D721Med (cell line): Measurements from ENCODE around the gene ARID1B.

Experiments used
- DNase-seq: peaks from one replicate; pipeline ENCODE4 v3.0.0; 2011; ENCODE audit warnings: low spot score; ENCODE audit not compliant: insufficient read length
- FAIRE-seq: peaks from 2 replicates; lab custom pipeline; 2011; peaks lifted over from hg19 to GRCh38; lab: Jason Lieb, UNC
- TF ChIP-seq, protein P1 (sequence below): IDR thresholded peaks from 2 replicates; pipeline ENCODE4 v1.5.1; 2012; ENCODE audit warnings: mild to moderate bottlenecking, control low read depth; ENCODE audit not compliant: insufficient read depth; ENCODE audit errors: missing control alignments

ARID1B gene

DNA sequence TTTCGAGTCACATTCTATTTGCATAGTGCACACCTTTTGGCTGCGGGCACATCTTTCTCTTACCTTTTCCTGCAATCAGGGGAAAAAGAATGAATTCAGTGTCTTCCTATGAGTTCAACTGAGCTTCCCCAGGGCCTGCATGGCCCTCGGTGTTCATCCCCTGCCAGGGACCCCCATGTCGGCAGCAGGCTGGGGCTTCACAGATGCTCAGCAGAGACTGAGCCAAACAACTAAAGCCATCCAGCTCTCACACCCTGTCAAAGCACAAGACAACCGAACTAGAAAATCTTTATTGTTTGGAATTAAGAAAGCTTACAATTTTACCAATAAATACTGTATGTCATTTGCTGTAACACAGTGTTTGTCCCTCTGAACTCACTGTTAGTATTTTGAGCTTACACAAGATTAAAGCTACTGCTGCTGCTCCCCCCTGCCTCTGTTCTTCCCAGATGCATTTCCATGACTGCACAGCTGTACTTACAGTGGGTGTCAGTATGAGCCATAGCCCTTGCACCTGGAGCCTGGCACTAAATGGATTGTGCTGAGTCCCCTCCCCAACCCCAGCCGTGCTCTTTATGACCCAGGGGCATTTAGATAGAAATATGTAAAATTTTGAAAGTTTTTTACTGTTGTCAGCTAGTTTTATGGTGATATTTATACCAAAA lies 340.4 kb downstream of the ARID1B start:
- TF ChIP-seq, protein P1, sequence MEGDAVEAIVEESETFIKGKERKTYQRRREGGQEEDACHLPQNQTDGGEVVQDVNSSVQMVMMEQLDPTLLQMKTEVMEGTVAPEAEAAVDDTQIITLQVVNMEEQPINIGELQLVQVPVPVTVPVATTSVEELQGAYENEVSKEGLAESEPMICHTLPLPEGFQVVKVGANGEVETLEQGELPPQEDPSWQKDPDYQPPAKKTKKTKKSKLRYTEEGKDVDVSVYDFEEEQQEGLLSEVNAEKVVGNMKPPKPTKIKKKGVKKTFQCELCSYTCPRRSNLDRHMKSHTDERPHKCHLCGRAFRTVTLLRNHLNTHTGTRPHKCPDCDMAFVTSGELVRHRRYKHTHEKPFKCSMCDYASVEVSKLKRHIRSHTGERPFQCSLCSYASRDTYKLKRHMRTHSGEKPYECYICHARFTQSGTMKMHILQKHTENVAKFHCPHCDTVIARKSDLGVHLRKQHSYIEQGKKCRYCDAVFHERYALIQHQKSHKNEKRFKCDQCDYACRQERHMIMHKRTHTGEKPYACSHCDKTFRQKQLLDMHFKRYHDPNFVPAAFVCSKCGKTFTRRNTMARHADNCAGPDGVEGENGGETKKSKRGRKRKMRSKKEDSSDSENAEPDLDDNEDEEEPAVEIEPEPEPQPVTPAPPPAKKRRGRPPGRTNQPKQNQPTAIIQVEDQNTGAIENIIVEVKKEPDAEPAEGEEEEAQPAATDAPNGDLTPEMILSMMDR, result no peak
- FAIRE-seq (no peak), DNase-seq (no peak)

DNA sequence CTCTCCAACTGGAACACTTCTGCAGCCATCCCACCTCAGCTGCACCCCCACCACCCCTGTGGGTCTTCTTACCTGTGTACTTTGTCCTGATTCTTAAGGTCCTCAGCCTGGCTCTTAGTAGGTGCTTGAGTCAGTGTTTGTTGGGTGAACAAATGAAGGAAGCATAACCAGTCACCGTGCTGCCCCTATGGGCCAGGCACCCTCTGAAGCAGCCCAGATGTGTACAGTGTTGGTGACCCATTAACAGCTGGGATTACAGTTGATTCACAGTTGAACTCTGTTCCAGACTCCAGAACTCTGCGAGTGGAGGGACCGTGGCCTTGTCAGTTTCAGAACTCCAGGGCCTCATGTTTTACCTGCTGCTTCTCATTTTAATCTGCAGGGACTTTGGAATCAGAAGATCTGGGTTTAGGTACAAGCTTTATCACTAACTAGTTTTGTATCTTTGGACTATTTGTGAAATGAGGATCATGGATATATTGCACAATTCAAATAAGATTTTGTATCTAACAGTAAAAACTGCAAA lies 342.4 kb downstream of the ARID1B start:
- TF ChIP-seq, protein P1, result no peak
- FAIRE-seq, result no peak
- no peak for DNase-seq

DNA sequence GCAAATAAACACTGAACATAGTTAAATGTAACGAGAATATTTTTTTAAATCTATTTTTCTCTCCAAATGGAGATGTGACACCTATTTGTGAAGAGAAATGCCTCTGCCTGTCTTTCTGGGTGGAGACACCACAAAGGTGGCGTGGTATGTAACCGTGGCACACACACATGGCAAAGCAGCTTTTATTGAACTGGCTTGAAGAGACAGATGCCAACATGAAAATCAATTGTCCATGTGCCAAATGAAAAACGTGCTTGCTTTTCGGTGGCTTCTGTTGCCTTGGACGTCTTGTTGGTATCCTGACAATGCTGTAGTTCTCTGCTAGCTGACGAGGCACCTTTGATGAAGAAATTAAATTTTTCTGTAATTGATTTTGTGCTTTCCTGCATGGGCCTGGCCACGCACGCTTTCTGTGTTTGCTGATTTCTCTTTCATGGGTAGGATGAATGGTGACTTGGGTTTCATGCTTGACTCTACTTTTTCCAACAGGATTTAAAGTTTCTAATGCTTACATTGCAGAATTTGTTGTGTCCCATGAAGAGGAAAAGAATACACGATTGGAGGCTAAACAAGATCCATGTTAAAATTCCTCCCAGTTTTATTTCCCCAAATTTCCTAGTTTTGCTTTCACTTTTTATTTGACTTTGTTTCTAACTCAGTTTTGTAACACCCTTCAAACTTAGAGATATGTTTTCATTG lies 343.5 kb downstream of the ARID1B start:
- no peak for FAIRE-seq
- no peak for DNase-seq
- TF ChIP-seq, protein P1, result no peak

DNA sequence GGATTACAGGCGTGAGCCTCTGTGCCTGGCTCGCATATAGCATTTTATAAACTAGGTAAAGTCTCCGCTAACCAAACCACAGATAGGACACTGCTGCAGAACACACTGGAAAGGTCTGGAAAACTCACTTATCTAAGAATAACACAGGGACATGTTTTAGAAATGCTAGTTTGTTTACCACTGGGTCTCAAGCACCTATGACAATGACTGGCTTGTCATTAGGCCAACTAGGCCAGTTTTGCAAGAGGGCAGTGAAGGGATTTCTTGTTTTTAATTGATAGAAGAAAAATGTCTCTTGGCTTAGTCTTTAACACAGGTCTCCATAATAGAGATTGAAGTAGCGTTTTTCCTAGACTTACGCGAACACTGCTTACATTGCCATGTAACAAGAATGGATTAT lies 344.7 kb downstream of the ARID1B start:
- DNase-seq (no peak), FAIRE-seq (no peak)
- TF ChIP-seq, protein P1, result no peak

DNA sequence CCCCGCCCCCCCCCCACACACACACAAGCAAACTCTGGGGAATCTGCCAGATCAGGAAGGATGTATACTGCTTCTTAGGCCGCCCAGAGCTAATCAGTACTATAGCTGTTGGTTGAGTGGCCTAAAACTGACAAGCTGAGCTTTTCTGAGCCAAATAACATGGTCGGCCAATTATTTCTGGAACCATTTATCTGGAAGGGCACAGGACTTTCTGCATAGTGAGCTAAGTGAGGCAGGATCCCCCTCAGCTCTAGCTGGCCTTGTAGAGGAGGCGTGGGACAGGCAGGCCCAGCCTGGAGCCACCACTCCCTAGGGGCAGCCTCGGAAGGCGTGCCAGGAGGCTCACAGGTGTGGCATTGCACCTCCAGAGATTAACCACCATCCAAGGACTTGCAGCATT lies 346.1 kb downstream of the ARID1B start:
- TF ChIP-seq, protein P1, result no peak
- FAIRE-seq (no peak), DNase-seq (no peak)

DNA sequence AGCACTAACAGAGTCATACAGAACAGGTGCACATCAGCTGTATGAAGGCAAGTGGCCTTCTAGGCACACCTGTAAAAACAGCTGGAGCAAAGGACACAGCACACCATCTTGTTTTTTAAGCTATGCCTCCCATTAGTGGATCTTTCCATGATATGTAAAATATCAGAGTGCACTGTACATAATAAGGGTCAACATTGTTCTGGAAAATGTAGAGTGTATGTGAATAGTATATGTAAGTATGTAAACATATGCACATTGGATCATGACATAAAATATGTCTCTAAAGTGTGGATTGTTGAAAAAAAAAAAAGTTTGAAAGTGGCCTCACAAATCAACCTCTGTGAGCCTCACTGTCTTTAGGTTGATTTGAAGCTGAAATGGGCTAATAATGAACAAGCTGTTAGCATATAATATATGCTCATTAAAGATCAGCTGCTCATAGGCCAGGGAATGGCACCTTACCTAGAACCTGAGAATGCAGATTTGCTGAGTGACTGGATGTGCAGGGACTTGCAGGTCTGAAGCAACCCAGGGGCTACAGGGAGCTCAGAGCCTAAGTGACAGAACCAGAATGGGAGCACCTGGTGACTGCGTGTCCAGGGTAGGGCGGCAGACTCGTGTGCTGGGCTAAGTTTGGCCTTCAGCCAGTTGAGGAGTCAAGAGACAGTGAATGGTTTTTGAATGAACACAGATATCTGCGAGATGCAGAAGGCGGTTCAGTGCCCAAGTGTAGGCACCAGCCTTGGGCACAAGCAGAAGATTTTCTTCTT lies 347.5 kb downstream of the ARID1B start:
- TF ChIP-seq, protein P1, result no peak
- DNase-seq (no peak), FAIRE-seq (no peak)
